CD4-positive, alpha-beta T cell (primary cell): Measurements from ENCODE around the gene CCT7. TPM values are rescaled to one million over a fixed set of nuclear protein-coding genes. Genes with fewer than 3 reads are reported as not detected.

Source experiments
- ATAC-seq: fragments of 200-7000 bp; cut with Tn5 transposase; one replicate; pipeline ENCODE4 v1.10.0; 2022; ENCODE audit warnings: mild to moderate bottlenecking; ENCODE audit not compliant: poor library complexity
- CTCF ChIA-PET: fragments of 350-600 bp; sonication (Branson Sonifier 250); formaldehyde crosslinking; loops from one replicate; lab custom pipeline; 2021; ENCODE audit warnings: antibody characterized with exemption, inconsistent platforms; lab: Charles Lee
- POLR2A ChIA-PET: fragments of 350-600 bp; sonication (Branson Sonifier 250); formaldehyde crosslinking; loops from one replicate; lab custom pipeline; 2021; ENCODE audit warnings: antibody characterized with exemption, inconsistent platforms; lab: Charles Lee
- DNase-seq, 14 experiments: peaks; one replicate each; pipeline ENCODE4 v3.0.0-alpha.2; 2013 to 2020; ENCODE audit warnings: mixed read lengths in 2 of 14
- H3K27ac ChIP-seq, 2 donors: one replicate each; pipeline versions ENCODE4 v1.5.1 to v1.7.0; 2013; ENCODE audit warnings: low read length in 2 of 2, low read depth in 1 of 2, mild to moderate bottlenecking in 1 of 2
- H3K27me3 ChIP-seq, 2 experiments: 1 replicate in 1 of 2; 2 replicates in 1 of 2; pipeline versions ENCODE4 v1.6.1 to v1.7.0; 2013; ENCODE audit warnings: low read length in 2 of 2, control low read depth in 1 of 2, mild to moderate bottlenecking in 1 of 2, moderate library complexity in 1 of 2; ENCODE audit not compliant: insufficient read depth in 2 of 2, control insufficient read depth in 1 of 2
- H3K36me3 ChIP-seq: one replicate; pipeline ENCODE4 v1.6.1; 2013; ENCODE audit warnings: low read length, control low read depth; ENCODE audit not compliant: insufficient read depth
- H3K4me1 ChIP-seq: one replicate; pipeline ENCODE4 v1.6.1; 2013; ENCODE audit warnings: low read length, control low read depth; ENCODE audit not compliant: insufficient read depth
- H3K4me3 ChIP-seq: one replicate; pipeline ENCODE4 v1.5.1; 2013; ENCODE audit warnings: mild to moderate bottlenecking, low read length, moderate library complexity
- H3K9me3 ChIP-seq, 2 experiments: 1 replicate in 1 of 2; 2 replicates in 1 of 2; pipeline versions ENCODE4 v1.6.1 to v1.7.0; 2013; ENCODE audit warnings: low read length in 2 of 2, mild to moderate bottlenecking in 2 of 2, control low read depth in 1 of 2, moderate library complexity in 1 of 2; ENCODE audit not compliant: control insufficient read depth in 1 of 2, insufficient read depth in 1 of 2
- H3K27ac Mint-ChIP-seq: one replicate; pipeline ENCODE4 v1.8.0; 2020; ENCODE audit warnings: mixed read lengths
- H3K27me3 Mint-ChIP-seq: one replicate; pipeline ENCODE4 v1.8.0; 2021; ENCODE audit warnings: mixed read lengths
- H3K36me3 Mint-ChIP-seq: one replicate; pipeline ENCODE4 v1.8.0; 2021; ENCODE audit warnings: low read depth, mixed read lengths
- H3K4me1 Mint-ChIP-seq: one replicate; pipeline ENCODE4 v1.8.0; 2021; ENCODE audit warnings: low read depth, mixed read lengths
- H3K4me3 Mint-ChIP-seq: one replicate; pipeline ENCODE4 v1.8.0; 2020; ENCODE audit warnings: mild to moderate bottlenecking, mixed read lengths
- H3K9me3 Mint-ChIP-seq: one replicate; pipeline ENCODE4 v1.8.0; 2020; ENCODE audit warnings: mixed read lengths
- CTCF ChIP-seq: fragments of 200-600 bp; IDR thresholded peaks from one replicate; pipeline ENCODE4 v1.8.0; 2022; ENCODE audit warnings: antibody characterized with exemption, mild to moderate bottlenecking
- intact Hi-C, 2 experiments: fragments of 100-400 bp; cut with DNase I in 1 of 2; cut with micrococcal nuclease in 1 of 2; formaldehyde crosslinking; loops; one replicate each; pipeline versions ENCODE4 v1.15.1 to v1.9.0; 2023 to 2025; cut with DNase I, micrococcal nuclease
- total RNA-seq, 174 experiments: library from RNA in 2 of 174; stranded (reverse) in 2 of 174; gene quantifications; one replicate each; pipeline ENCODE4 v1.2.3 and lab custom pipeline; 2021 to 2026

Gene CCT7
- total RNA-seq, 2 experiments from 2014 or later: 86.9 to 96.9 TPM

DNA sequence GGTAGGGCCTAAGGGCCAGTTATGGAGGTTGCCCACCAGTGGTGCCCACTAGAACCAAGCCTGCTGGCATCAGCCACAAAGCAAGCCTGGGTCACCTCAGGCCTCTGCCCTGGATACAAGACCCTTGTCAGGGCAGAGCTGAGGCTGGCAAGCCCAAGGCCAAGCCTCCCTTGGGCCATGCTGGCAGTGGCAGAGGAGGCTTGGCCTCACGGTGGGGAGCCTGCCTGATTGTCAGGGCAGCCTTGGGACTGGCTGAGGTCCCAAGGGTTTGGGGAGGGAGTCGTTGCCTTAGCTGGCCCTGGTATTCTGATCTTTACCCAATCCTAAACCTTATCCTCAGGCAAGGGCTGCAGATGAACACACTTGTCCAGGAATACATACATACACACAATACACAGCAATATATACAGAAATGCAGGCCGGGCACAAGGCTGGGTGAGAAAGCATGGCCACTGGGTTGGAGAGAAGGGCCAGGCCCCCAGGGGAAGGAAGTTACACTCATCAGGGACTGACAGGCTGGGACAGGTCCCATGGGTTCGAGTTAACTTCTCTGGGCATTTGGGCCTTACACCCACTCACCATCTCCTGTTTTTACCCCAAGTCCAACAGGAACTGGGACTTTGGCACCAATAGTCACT is 21.0 kb downstream of the CCT7 start:
- CTCF ChIA-PET: no interaction called here
- H3K27ac Mint-ChIP-seq: no peak overlapping the region

GRCh38 chr2:73255907-73256617 is 22.0 kb downstream of the CCT7 start:
- Mint-ChIP-seq H3K9me3 (no peaks in the 10 kb centered on the region), H3K27ac (no peak overlapping the region), H3K4me1 (no peaks in the 10 kb centered on the region), H3K36me3 (peaks cover 41% of the 10 kb centered on the region), H3K4me3 (no peak overlapping the region), H3K27me3 (no peaks in the 10 kb centered on the region)
- no peaks in the 10 kb centered on the region for H3K27me3 ChIP-seq
- peaks cover 33% of the 10 kb centered on the region for H3K36me3 ChIP-seq
- peaks cover 13% of the 10 kb centered on the region for H3K4me1 ChIP-seq
- ATAC-seq (no peak), DNase-seq (no peak)
- H3K4me3 ChIP-seq: no peak overlapping the region
- ChIA-PET CTCF (no interaction called here), POLR2A (interaction anchor here (2.1 kb wide), 1 partner anchor 23 kb away, joined by 20 read pairs; the partner anchor contains the start of genes CCT7 and PRADC1)
- intact Hi-C loops: no loop called here
- H3K9me3 ChIP-seq: no peaks in the 10 kb centered on the region
- no peak overlapping the region for H3K27ac ChIP-seq
- TF ChIP-seq CTCF: no peak

More for the DNA sequence above, 21.0 kb downstream of the CCT7 start:
- no peaks in the 10 kb centered on the region for H3K9me3 ChIP-seq
- H3K4me3 ChIP-seq: no peak overlapping the region
- Mint-ChIP-seq H3K4me1 (no peaks in the 10 kb centered on the region), H3K9me3 (no peaks in the 10 kb centered on the region), H3K4me3 (no peak overlapping the region), H3K36me3 (peaks cover 50% of the 10 kb centered on the region), H3K27me3 (no peaks in the 10 kb centered on the region)
- ATAC-seq: no peak
- DNase-seq: no peak
- peaks cover 42% of the 10 kb centered on the region for H3K36me3 ChIP-seq
- H3K4me1 ChIP-seq: peaks cover 13% of the 10 kb centered on the region
- H3K27ac ChIP-seq: no peak overlapping the region
- POLR2A ChIA-PET: interaction anchor here (1.1 to 2.5 kb wide), 2 partner anchors 21 to 35 kb away, joined by 3 to 10 read pairs; partner anchors contain the start of gene CCT7
- no peaks in the 10 kb centered on the region for H3K27me3 ChIP-seq
- intact Hi-C loops: no loop called here
- TF ChIP-seq CTCF: no peak

- Mint-ChIP-seq H3K27me3 (no peaks in the 10 kb centered on the region), H3K9me3 (no peaks in the 10 kb centered on the region), H3K27ac (no peak overlapping the region), H3K4me1 (no peaks in the 10 kb centered on the region), H3K36me3 (peaks cover 39% of the 10 kb centered on the region), H3K4me3 (no peak overlapping the region)
- no peak overlapping the region for H3K4me3 ChIP-seq
- POLR2A ChIA-PET: interaction anchor here (2.1 kb wide), 1 partner anchor 23 kb away, joined by 20 read pairs; the partner anchor contains the start of genes CCT7 and PRADC1
- intact Hi-C loops: no loop called here
- peaks cover 27% of the 10 kb centered on the region for H3K36me3 ChIP-seq
- no peaks in the 10 kb centered on the region for H3K9me3 ChIP-seq
- no peak overlapping the region for H3K27ac ChIP-seq
- ATAC-seq: no peak
- H3K4me1 ChIP-seq: peaks cover 13% of the 10 kb centered on the region
- no peak for DNase-seq
- no peaks in the 10 kb centered on the region for H3K27me3 ChIP-seq
- no peak for TF ChIP-seq CTCF
- CTCF ChIA-PET: no interaction called here
Measured at GRCh38 chr2:73256618-73256922, 22.5 kb downstream of the CCT7 start.
